Endothelial cell of umbilical vein (primary cell): ENCODE measurements around the gene SYT2. TPM values are rescaled to one million over a fixed set of nuclear protein-coding genes. Genes with fewer than 3 reads are reported as not detected.
"Not testable (repeated sequence)": the region's sequence is repeated elsewhere in the genome, so short reads cannot be mapped to it uniquely, and the experiment has no call there.

ENCODE experiments used
- BruUV-seq: library from RNA; stranded (reverse); fragments of 400-500 nt; replicated peaks from 2 replicates; lab custom pipeline; 2021; lab: Mats Ljungman, UMichigan
- CTCF ChIA-PET: fragments of 300-600, 350-600 bp; sonication (Branson Sonifier 250); formaldehyde crosslinking; loops from one replicate; lab custom pipeline; 2021; ENCODE audit warnings: antibody characterized with exemption, inconsistent platforms; lab: Charles Lee
- POLR2A ChIA-PET: fragments of 300-600, 350-600 bp; sonication (Branson Sonifier 250); formaldehyde crosslinking; loops from one replicate; lab custom pipeline; 2021; ENCODE audit warnings: antibody characterized with exemption, inconsistent platforms; lab: Charles Lee
- DNase-seq: peaks from one replicate; pipeline ENCODE4 v3.0.0-alpha.2; 2011; ENCODE audit warnings: low read depth, low spot score
- FAIRE-seq: peaks from 2 replicates; lab custom pipeline; 2011; peaks lifted over from hg19 to GRCh38; lab: Jason Lieb, UNC
- H2AFZ ChIP-seq: 2 replicates; pipeline ENCODE4 v1.6.0; 2012; ENCODE audit warnings: low read depth, low read length, control low read depth, inconsistent platforms
- H3K27ac ChIP-seq: 2 replicates; pipeline ENCODE4 v1.5.1; 2011; ENCODE audit warnings: low read depth, mild to moderate bottlenecking, control low read depth, low read length, moderate library complexity; ENCODE audit not compliant: insufficient read depth
- H3K27me3 ChIP-seq, 2 experiments: 2 replicates each; pipeline versions ENCODE4 v1.6.0 to v1.6.1; 2011; ENCODE audit warnings: low read length in 2 of 2, mixed read lengths in 1 of 2; ENCODE audit not compliant: control insufficient read depth in 2 of 2, insufficient read depth in 2 of 2
- H3K36me3 ChIP-seq, 2 experiments: 2 replicates in 1 of 2; 3 replicates in 1 of 2; pipeline ENCODE4 v1.5.1; 2011; ENCODE audit warnings: low read length in 2 of 2, mild to moderate bottlenecking in 1 of 2, moderate library complexity in 1 of 2; ENCODE audit not compliant: control insufficient read depth in 2 of 2, insufficient read depth in 2 of 2; ENCODE audit errors: extremely low read depth in 1 of 2
- H3K4me1 ChIP-seq: 3 replicates; pipeline ENCODE4 v1.5.1; 2011; ENCODE audit warnings: mild to moderate bottlenecking, low read length; ENCODE audit not compliant: control insufficient read depth, insufficient read depth; ENCODE audit errors: extremely low read depth
- H3K4me2 ChIP-seq: 2 replicates; pipeline ENCODE4 v1.6.1; 2011; ENCODE audit warnings: low read length, control low read depth, mixed read lengths; ENCODE audit not compliant: insufficient read depth
- H3K4me3 ChIP-seq, 3 experiments: fragments of 200-600 bp in 1 of 3; sonication (generic), shearing (Covaris generic) in 1 of 3; replicated peaks in 1 of 3; 2 replicates each; pipeline ENCODE4 v1.5.1; 2011 to 2016; ENCODE audit warnings: control low read depth in 3 of 3, low read length in 3 of 3, mild to moderate bottlenecking in 2 of 3, inconsistent platforms in 1 of 3, low read depth in 1 of 3, moderate library complexity in 1 of 3; ENCODE audit not compliant: insufficient read depth in 1 of 3
- H3K79me2 ChIP-seq: 2 replicates; pipeline ENCODE4 v1.6.0; 2012; ENCODE audit warnings: low read length, inconsistent platforms; ENCODE audit not compliant: control insufficient read depth, insufficient read depth
- H3K9ac ChIP-seq: replicated peaks from 2 replicates; pipeline ENCODE3; 2011; ENCODE audit warnings: low read length, control low read depth; ENCODE audit not compliant: insufficient read depth; ENCODE audit errors: extremely low read depth
- H3K9me1 ChIP-seq: replicated peaks from 3 replicates; pipeline ENCODE4 v1.6.0; 2011; ENCODE audit warnings: mild to moderate bottlenecking, low read length; ENCODE audit not compliant: control insufficient read depth, insufficient read depth; ENCODE audit errors: extremely low read depth
- H3K9me3 ChIP-seq: replicated peaks from 2 replicates; pipeline ENCODE4 v1.5.1; 2012; ENCODE audit warnings: low read length, inconsistent platforms; ENCODE audit not compliant: control insufficient read depth, insufficient read depth
- H4K20me1 ChIP-seq: replicated peaks from 2 replicates; pipeline ENCODE3; 2011; ENCODE audit warnings: mild to moderate bottlenecking, low read length; ENCODE audit not compliant: control insufficient read depth, insufficient read depth; ENCODE audit errors: extremely low read depth
- EZH2 ChIP-seq: IDR thresholded peaks from 2 replicates; pipeline ENCODE4 v1.6.1; 2012; ENCODE audit warnings: borderline replicate concordance, low read depth, mild to moderate bottlenecking, moderate library complexity, low read length, inconsistent platforms; ENCODE audit not compliant: severe bottlenecking
- FOS ChIP-seq: IDR thresholded peaks from 2 replicates; pipeline ENCODE4 v1.6.1; 2011; ENCODE audit warnings: mild to moderate bottlenecking, low read length, moderate library complexity, borderline replicate concordance; ENCODE audit not compliant: insufficient read depth
- GATA2 ChIP-seq: IDR thresholded peaks from 2 replicates; pipeline ENCODE4 v1.7.0; 2011; ENCODE audit warnings: low read depth, mild to moderate bottlenecking, moderate library complexity, mixed read lengths, low read length; ENCODE audit not compliant: insufficient read length, insufficient read depth
- JUN ChIP-seq: IDR thresholded peaks from 2 replicates; pipeline ENCODE4 v1.6.1; 2011; ENCODE audit warnings: borderline replicate concordance, low read depth; ENCODE audit not compliant: insufficient read length, insufficient read depth
- MYC ChIP-seq: IDR thresholded peaks from one replicate; pipeline ENCODE4 v1.6.1; 2011; ENCODE audit warnings: mild to moderate bottlenecking, low read depth, low read length
- POLR2A ChIP-seq: IDR thresholded peaks from 2 replicates; pipeline ENCODE4 v1.6.1; 2012; ENCODE audit warnings: low read depth, mild to moderate bottlenecking, control low read depth, low read length
- POLR2AphosphoS5 ChIP-seq: IDR thresholded peaks from 2 replicates; pipeline ENCODE4 v1.6.1; 2012; ENCODE audit warnings: low read depth, mild to moderate bottlenecking, control low read depth, low read length, moderate library complexity; ENCODE audit not compliant: insufficient read depth
- dilution Hi-C: fragments of 300-500 bp; cut with MboI; formaldehyde crosslinking; loops from one replicate; pipeline ENCODE4 v1.15.0; 2019; ENCODE audit warnings: low sequenced_read_pairs; ENCODE audit not compliant: extremely low pct_ligation_motif_present
- intact Hi-C: fragments of 100-400 bp; cut with micrococcal nuclease; formaldehyde crosslinking; loops from one replicate; pipeline ENCODE4 v1.10.0; 2022
- polyA plus RNA-seq, 4 experiments: library from polyadenylated mRNA; depleted of rRNA in 3 of 4; stranded (reverse) in 3 of 4; unstranded in 1 of 4; fragments of >200 nt; gene quantifications; 2 replicates each; pipeline versions ENCODE4 v1.2.1 to v1.2.3, GENCODE V29; 2011 to 2012; ENCODE audit warnings: missing spikeins in 1 of 4
- total RNA-seq: library from RNA; stranded (reverse); gene quantifications from 2 replicates; pipeline ENCODE4 v1.2.3, GENCODE V29; 2021
- TF ChIP-seq, protein P1 (sequence below): IDR thresholded peaks from 2 replicates; pipeline ENCODE4 v1.6.1; 2011; ENCODE audit not compliant: insufficient read depth, insufficient read length

SYT2 gene
- total and polyA plus RNA-seq, 2 donors (not counting 3 experiments of a cell fraction or from before 2014, with no cell fraction given), result not detected

DNA sequence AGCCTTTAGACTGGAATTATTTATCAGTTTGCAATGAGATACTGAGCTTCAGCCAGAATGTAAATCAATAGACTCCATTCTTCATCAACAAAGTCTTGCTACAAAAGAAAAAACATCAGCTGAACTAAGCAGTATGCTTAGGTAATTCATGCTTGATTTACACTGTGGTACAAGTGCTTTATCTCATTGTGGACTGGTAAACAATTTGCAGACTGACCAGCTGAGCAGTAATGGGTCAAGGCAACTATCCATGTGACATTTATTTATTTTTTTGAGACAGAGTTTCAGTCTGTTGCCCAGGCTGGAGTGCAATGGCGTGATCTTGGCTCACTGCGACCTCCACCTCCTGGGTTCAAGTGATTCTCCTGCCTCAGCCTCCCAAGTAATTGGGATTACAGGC is 39.8 kb upstream of the SYT2 start:
- H3K4me2 ChIP-seq, result no peak overlapping the region
- TF ChIP-seq FOS (no peak), GATA2 (no peak), MYC (no peak), EZH2 (no peak), POLR2AphosphoS5 (no peak), JUN (no peak), POLR2A (no peak)
- TF ChIP-seq, protein P1, sequence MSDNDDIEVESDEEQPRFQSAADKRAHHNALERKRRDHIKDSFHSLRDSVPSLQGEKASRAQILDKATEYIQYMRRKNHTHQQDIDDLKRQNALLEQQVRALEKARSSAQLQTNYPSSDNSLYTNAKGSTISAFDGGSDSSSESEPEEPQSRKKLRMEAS, result no peak
- H3K4me1 ChIP-seq, result no peaks in the 10 kb centered on the region
- no peak overlapping the region for H3K9ac ChIP-seq
- no TSS peak for BruUV-seq
- intact Hi-C loops (no loop called here), dilution Hi-C loops (no loop called here)
- H4K20me1 ChIP-seq, result no peaks in the 10 kb centered on the region
- FAIRE-seq (no peak), DNase-seq (no peak)
- ChIA-PET CTCF (interaction anchor here (1.1 to 2.0 kb wide), 4 partner anchors 10 to 251 kb away, joined by 3 to 9 read pairs (median 4); no protein-coding TSS in a partner anchor), POLR2A (no interaction called here)
- H3K27ac ChIP-seq, result no peak overlapping the region
- no peaks in the 10 kb centered on the region for H3K27me3 ChIP-seq
- H3K4me3 ChIP-seq, result no peak overlapping the region
- H2AFZ ChIP-seq, result no peak overlapping the region
- H3K36me3 ChIP-seq, result peaks cover 19 to 24% of the 10 kb centered on the region in 2 experiments
- H3K79me2 ChIP-seq, result no peaks in the 10 kb centered on the region
- no peaks in the 10 kb centered on the region for H3K9me1 ChIP-seq
- H3K9me3 ChIP-seq, result no peaks in the 10 kb centered on the region

DNA sequence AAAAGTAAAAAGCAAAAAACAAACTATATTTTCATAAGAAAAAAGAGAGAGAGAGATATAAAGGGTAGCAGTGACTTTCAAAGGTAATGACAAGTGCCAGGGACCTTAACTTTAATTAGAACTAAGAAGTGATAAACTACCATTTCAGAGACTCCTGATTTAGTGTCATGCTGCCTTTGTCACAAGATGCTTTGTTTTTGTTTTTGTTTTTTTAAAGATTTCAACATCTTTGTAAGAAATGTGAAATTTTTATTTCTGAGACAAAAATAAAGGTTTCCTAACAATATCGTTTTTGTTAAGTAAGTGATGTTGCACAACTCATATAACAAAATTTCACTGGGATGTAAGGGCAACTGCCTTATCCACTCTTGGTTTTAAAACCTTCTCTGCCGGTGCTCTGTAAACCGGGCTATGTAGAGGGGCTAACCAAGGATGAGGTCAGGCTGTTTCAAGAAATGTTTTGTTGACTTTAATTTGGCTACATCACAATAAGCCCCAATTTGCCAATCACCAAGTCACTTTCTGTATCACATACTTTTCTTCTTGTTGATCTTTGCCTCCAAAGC is 35.2 kb upstream of the SYT2 start:
- BruUV-seq, result no TSS peak
- ChIA-PET CTCF (interaction anchor here (1.1 kb wide), 1 partner anchor 36 kb away, joined by 3 read pairs; no protein-coding TSS in a partner anchor), POLR2A (no interaction called here)
- dilution Hi-C loops (no loop called here), intact Hi-C loops (no loop called here)
- Histone ChIP-seq H3K36me3 (peaks cover 18 to 27% of the 10 kb centered on the region in 2 experiments), H3K27ac (no peak overlapping the region), H3K79me2 (no peaks in the 10 kb centered on the region), H4K20me1 (no peaks in the 10 kb centered on the region), H3K9ac (no peak overlapping the region), H3K9me1 (no peaks in the 10 kb centered on the region), H3K4me3 (no peak overlapping the region), H3K9me3 (no peaks in the 10 kb centered on the region), H3K4me2 (no peak overlapping the region), H2AFZ (no peak overlapping the region), H3K27me3 (no peaks in the 10 kb centered on the region), H3K4me1 (no peaks in the 10 kb centered on the region)
- FAIRE-seq, result peak; percentile 15
- no peak for DNase-seq
- no peak for TF ChIP-seq FOS
- no peak for TF ChIP-seq GATA2

DNA sequence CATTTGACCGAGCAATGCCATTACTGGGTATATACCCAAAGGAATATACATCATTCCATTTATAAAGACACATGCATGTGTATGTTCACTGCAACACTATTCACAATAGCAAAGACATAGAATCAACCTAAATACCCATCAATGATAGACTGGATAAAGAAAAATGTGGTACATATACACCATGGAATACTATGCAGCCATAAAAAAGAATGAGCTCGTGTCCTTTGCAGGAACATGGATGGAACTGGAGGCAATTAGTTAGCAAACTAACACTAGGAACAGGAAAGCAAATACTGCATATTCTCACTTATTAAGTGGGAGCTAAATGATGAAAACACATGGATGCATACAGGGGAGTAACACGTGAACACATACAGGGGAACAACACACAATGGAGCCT is 34.5 kb upstream of the SYT2 start:
- H3K4me1 ChIP-seq, intact Hi-C loops, FAIRE-seq, H4K20me1 ChIP-seq, H3K79me2 ChIP-seq, H3K4me2 ChIP-seq, H3K4me3 ChIP-seq, H3K27ac ChIP-seq, DNase-seq, POLR2A ChIA-PET, H3K9me3 ChIP-seq, H3K9ac ChIP-seq, dilution Hi-C loops, BruUV-seq, H3K27me3 ChIP-seq, CTCF ChIA-PET, H3K9me1 ChIP-seq, H2AFZ ChIP-seq: not testable (repeated sequence)
- peaks cover 18 to 27% of the 10 kb centered on the region in 2 experiments for H3K36me3 ChIP-seq
